ENCODE results near the gene SLC8A1.

DNA sequence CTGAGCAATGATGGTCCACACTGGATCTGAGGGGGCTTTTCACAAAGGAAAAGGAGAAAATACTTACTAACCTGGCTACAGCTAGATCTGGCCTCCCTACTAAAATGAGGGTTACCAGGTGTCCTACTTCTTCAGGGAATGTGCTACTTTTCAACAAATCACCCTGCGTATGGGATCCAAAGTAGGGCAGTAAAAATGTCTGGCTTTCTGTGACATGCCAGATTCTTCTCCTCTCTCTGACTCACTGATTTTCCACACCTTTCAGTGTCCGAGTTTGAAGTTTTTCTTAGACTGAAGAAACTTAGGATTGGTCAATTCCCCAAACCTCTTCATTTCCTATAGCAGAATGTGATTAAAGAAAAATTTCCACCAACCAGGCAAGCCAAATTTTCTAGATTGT is 71.2 kb downstream of the SLC8A1 start:
- TF ChIP-seq, protein P1, sequence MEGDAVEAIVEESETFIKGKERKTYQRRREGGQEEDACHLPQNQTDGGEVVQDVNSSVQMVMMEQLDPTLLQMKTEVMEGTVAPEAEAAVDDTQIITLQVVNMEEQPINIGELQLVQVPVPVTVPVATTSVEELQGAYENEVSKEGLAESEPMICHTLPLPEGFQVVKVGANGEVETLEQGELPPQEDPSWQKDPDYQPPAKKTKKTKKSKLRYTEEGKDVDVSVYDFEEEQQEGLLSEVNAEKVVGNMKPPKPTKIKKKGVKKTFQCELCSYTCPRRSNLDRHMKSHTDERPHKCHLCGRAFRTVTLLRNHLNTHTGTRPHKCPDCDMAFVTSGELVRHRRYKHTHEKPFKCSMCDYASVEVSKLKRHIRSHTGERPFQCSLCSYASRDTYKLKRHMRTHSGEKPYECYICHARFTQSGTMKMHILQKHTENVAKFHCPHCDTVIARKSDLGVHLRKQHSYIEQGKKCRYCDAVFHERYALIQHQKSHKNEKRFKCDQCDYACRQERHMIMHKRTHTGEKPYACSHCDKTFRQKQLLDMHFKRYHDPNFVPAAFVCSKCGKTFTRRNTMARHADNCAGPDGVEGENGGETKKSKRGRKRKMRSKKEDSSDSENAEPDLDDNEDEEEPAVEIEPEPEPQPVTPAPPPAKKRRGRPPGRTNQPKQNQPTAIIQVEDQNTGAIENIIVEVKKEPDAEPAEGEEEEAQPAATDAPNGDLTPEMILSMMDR (IDR thresholded peaks at IDR 0.05; ENCODE audit: insufficient read depth, low read depth, low read length) = no peak
- no peak for TF ChIP-seq EZH2 (IDR thresholded peaks at IDR 0.05; ENCODE audit: insufficient read depth, low read length)

Data from astrocyte (in vitro differentiated cells and primary cell).